Glomerular endothelial cell (primary cell): ENCODE measurements around the gene LCE3A. TPM values are rescaled to one million over a fixed set of nuclear protein-coding genes. Genes with fewer than 3 reads are reported as not detected.
"Not testable (repeated sequence)": the region's sequence is repeated elsewhere in the genome, so short reads cannot be mapped to it uniquely, and the experiment has no call there.

Experiments
- DNase-seq: peaks from one replicate; pipeline ENCODE4 v3.0.0-alpha.2; 2011; ENCODE audit warnings: low read depth, low spot score; ENCODE audit errors: extremely low read depth
- total RNA-seq: library from RNA; depleted of rRNA; stranded (reverse); fragments of >200 nt; gene quantifications from 2 replicates; pipeline ENCODE4 v1.2.3, GENCODE V29; 2015

Gene LCE3A
- total RNA-seq, 1 donor from 2014 or later: not detected

GRCh38 chr1:152579526-152579925 is 43.4 kb downstream of the LCE3A start:
- not testable (repeated sequence) for DNase-seq

- no peak for DNase-seq
These were observed 45.7 kb downstream of the LCE3A start for GRCh38 chr1:152577168-152577567.

Other genes with a start within 250 kb of the LCE3A start
- not detected in 2 replicates for gene CRNN, start 208.8 kb downstream of the LCE3A start, total RNA-seq
- not detected in 2 replicates for gene LCE5A, start 112.3 kb downstream of the LCE3A start, total RNA-seq
- gene CRCT1, start 108.6 kb downstream of the LCE3A start, total RNA-seq: not detected in 2 replicates
- gene LCE3E, start 56.3 kb downstream of the LCE3A start, total RNA-seq: not detected in 2 replicates
- gene LCE3D, start 42.6 kb downstream of the LCE3A start, total RNA-seq: not detected in 2 replicates
- gene LCE3C, start 22.9 kb downstream of the LCE3A start, total RNA-seq: not detected in 2 replicates
- not detected in 2 replicates for gene LCE3B, start 9.3 kb downstream of the LCE3A start, total RNA-seq
- gene LCE2D, start 40.3 kb upstream of the LCE3A start, total RNA-seq: not detected in 2 replicates
- gene LCE2C, start 52.2 kb upstream of the LCE3A start, total RNA-seq: not detected in 2 replicates
- not detected in 2 replicates for gene LCE2B, start 63.0 kb upstream of the LCE3A start, total RNA-seq
- gene LCE2A, start 75.2 kb upstream of the LCE3A start, total RNA-seq: not detected in 2 replicates
- not detected in 2 replicates for gene LCE4A, start 85.1 kb upstream of the LCE3A start, total RNA-seq
- not detected in 2 replicates for gene KPRP, start 134.9 kb upstream of the LCE3A start, total RNA-seq
- not detected in 2 replicates for gene LCE1F, start 152.0 kb upstream of the LCE3A start, total RNA-seq
- gene LCE1E, start 163.2 kb upstream of the LCE3A start, total RNA-seq: not detected in 2 replicates
- not detected in 2 replicates for gene LCE1D, start 173.6 kb upstream of the LCE3A start, total RNA-seq
- gene LCE1C, start 183.5 kb upstream of the LCE3A start, total RNA-seq: not detected in 2 replicates
- gene LCE1B, start 188.9 kb upstream of the LCE3A start, total RNA-seq: not detected in 2 replicates
- not detected in 2 replicates for gene LCE1A, start 204.4 kb upstream of the LCE3A start, total RNA-seq
- gene LCE6A, start 219.8 kb upstream of the LCE3A start, total RNA-seq: not detected in 2 replicates
- not detected in 2 replicates for gene LCE7A, start 236.9 kb upstream of the LCE3A start, total RNA-seq